ENCODE data around the gene SPATA31D1.

- TF ChIP-seq CTCF (conservative IDR thresholded peaks at IDR 0.05; ENCODE audit: low read depth, low read length) (no peak), EZH2 (IDR thresholded peaks at IDR 0.05; ENCODE audit: borderline replicate concordance, low read depth, low read length, poor library complexity, severe bottlenecking) (no peak)
Measured at GRCh38 chr9:82036086-82036485, 47.5 kb downstream of the SPATA31D1 start.

Data from A673 (cell line).